Measurements from ENCODE around the gene ZIC5.
A peak's percentile ranks its signal among the peaks of the same experiment; 100 is the strongest.

ZIC5 gene

DNA sequence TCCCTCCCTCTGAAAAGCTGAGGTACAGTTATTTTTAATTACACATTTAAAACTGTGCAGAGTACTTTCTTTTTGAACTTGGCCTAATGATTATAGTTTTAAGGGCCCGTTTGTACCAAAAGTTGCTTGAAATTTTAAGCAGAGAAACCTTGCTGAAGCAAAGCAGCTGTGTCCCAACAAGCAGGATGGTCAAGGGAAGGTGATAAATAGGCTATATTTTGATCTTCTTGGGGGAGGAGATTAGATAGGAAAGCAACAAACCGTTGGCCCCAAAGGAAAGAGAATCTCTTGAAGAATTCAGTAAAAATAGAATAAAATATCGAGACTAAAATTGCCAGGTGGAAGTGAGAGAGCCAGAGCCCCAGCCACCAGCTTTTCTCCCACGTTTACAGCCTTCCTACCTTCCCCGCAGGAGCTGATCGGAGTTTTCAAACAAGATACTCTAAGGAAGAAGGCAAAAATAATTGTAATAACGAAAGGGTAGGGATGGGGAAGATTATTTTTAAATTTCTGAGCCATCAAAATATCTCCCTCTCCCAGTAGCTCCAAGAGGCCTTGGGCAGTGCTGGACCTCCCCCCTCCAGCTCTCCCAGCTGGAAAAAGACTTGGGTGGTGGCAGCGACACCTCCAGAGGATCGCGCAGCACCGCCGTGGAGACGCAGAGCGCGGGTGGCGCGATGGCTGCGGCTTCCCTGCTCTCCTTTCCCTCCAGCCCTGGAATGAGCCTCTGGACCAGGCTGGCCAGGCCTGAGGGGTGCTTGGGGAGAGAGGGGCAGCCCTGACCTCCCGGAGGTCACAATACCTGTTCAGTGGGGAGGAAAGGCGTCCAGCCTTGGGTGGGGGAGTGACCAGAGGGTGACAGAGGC is 15.8 kb upstream of the ZIC5 start:
- no peak for DNase-seq

- no peak for DNase-seq
Observed at GRCh38 chr13:99986741-99987140, 15.2 kb upstream of the ZIC5 start.

- no peak for DNase-seq
Observed at GRCh38 chr13:99985886-99986527, 14.4 kb upstream of the ZIC5 start.

DNA sequence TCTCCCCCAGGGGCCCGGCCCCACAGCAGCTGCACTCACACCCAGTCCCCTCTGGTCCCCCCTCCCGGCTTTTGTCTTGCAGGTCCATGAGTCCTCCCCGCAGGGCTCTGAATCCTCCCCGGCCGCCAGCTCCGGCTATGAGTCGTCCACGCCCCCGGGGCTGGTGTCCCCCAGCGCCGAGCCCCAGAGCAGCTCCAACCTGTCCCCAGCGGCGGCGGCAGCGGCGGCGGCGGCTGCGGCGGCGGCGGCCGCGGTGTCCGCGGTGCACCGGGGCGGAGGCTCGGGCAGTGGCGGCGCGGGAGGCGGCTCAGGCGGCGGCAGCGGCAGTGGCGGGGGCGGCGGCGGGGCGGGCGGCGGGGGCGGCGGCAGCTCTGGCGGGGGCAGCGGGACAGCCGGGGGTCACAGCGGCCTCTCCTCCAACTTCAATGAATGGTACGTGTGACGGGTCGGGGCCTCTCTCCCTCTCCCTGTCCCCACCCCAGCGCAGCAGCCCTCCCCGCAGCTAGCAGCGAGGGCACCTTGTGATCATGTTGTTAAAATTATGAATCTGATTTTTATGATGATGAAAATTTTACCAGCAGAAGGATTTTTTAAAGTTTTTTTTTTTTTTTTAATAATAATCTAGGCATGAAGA is 13.8 kb upstream of the ZIC5 start:
- no peak for DNase-seq

GRCh38 chr13:99984461-99985240 is 13.1 kb upstream of the ZIC5 start:
- DNase-seq = no peak

GRCh38 chr13:99983499-99984401 is 12.2 kb upstream of the ZIC5 start:
- no peak for DNase-seq

DNA sequence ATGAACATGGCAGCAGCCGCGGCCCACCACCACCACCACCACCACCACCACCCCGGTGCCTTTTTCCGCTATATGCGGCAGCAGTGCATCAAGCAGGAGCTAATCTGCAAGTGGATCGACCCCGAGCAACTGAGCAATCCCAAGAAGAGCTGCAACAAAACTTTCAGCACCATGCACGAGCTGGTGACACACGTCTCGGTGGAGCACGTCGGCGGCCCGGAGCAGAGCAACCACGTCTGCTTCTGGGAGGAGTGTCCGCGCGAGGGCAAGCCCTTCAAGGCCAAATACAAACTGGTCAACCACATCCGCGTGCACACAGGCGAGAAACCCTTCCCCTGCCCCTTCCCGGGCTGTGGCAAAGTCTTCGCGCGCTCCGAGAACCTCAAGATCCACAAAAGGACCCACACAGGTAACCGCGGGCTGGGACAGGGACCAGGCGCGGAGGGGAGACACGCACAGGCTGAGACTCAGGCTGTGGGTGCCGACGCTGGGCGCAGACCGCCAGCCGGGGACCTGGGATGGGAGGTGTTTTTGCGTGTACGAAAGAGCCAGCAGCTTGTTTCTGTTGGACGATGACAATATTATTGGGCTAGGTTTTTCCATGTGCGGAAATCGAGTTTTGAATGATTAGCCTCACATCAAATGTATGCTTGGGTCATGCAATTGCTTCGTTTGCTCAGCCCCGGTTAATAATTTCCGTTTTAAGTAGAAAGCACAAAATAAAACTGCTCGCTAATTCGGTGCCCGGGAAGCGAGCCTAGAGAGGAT is 11.3 kb upstream of the ZIC5 start:
- no peak for DNase-seq

- DNase-seq = no peak
Observed at GRCh38 chr13:99982036-99982730, 10.6 kb upstream of the ZIC5 start.

GRCh38 chr13:99981735-99982035 is 10.1 kb upstream of the ZIC5 start, which contains the start of gene ZIC2:
TSS of gene ZIC2 (plus strand) at chr13:99981784. CDS start at chr13:99982065, 281 bp downstream.
- DNase-seq = no peak

DNA sequence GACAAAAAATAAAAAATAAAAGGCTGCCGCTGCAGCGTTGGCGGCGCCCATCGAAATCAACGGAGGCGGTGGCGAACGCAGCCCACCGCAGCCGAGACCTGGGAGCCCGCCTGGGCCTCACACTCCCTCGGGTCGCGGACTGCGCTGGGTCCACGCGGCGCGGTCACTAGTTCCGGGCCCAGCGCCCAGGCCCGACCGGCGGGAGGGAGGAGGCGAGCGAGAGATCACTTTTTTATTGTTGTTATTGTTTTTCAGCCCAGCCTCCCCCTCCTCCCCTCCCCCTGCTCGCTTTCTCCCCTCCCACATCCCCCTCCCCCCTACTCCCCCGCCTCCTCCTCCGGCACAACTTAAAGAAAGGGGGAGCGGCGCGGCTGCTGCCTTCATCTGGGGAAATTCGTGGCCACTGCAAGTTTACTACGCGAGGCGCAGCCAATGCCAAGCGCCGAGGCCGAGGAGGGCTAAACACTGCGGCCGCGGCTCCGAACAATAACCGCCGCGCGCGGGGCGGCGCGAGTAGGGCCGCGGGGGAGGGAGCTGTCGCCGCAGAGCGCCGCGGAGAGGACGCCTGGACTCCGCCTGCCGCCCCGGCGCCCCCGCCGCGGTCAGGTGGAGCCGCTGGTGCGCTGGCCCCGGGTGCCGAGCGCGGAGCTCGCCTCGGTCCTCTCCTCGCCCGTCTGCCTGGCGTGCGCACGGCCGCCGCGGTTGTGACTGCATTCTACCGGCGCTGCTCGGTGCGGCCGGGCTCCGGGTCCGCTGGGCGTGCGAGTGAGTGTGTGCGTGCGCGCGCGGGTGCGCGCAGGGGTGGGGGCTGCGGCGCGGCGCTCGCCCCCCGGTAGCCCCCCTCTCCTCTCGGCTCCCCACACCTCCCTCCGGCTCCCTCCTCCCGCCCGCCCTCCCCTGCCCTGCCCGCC is 9.5 kb upstream of the ZIC5 start:
- no peak for DNase-seq

- DNase-seq = peak in 1 of 2 experiments; percentile 49
Observed at GRCh38 chr13:99980201-99980823, 8.7 kb upstream of the ZIC5 start.

- no peak for DNase-seq
Observed at GRCh38 chr13:99979453-99980200, 8.1 kb upstream of the ZIC5 start.

DNA sequence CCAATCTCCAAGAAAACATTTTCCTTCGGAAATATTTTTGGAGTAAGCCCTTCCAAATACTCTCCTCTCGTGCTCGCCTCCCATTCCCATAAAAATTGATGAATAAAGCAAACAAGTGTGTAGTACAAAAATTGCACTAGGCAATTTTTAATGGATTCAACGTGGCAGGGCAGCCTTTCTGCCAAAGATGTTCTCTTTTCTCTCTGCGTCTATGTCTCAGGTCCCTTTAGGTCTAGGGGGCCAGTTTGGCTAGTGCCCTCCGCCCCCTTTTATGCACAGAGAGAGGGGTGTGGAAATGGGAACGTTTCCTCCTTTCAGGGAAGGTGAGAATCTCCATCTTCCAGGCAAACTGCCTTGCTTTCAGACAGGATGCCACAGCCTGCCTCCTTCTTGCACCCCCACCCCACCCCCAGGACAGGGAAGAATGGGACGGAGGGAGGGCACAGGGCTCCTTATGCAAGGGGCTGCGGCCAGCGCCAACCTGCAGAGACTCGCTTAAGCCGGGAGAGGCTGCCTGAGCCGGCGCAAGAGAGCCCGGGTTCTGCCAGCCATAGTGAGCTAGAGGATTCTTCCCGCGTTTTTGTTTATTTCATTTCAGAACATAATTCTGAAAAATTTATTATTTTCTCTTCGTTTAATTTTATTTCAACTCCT is 7.4 kb upstream of the ZIC5 start:
- peak in 1 of 2 experiments; percentile 36 for DNase-seq

- DNase-seq = no peak
Observed at GRCh38 chr13:99977912-99978798, 6.6 kb upstream of the ZIC5 start.

GRCh38 chr13:99977334-99977911 is 5.9 kb upstream of the ZIC5 start:
- DNase-seq = no peak

DNA sequence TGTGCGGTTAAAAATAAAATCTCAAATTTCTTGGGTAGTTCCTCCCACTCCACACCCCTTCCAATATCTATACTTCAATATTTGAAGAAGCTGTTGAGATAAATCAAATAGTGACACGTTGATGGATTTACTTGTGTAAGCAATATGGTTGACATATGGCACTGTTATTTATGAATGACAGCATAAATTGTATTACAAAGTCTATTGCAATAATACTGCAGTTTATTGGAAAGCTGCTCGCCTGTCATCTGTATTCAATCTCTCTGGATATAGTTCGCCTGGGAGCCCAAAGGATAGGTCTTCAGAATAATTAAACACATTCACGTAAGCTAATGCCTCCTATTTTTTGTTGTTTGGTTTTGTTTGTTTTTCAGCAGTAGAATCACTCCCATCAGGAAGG is 5.0 kb upstream of the ZIC5 start:
- DNase-seq = no peak
